Ovary (tissue), 9 donors: Measurements from ENCODE around the gene DNAI4. TPM values are rescaled to one million over a fixed set of nuclear protein-coding genes. Genes with fewer than 3 reads are reported as not detected.

Source experiments
- DNase-seq, 5 donors: peaks; one replicate each; pipeline ENCODE4 v3.0.0-alpha.2; 2019 to 2020
- H3K27ac ChIP-seq, 2 donors: fragments of 200-600 bp; one replicate each; pipeline versions ENCODE4 v1.5.1 to v1.8.0; 2019 to 2022
- H3K27me3 ChIP-seq: fragments of 200-600 bp; one replicate; pipeline ENCODE4 v1.8.0; 2022
- H3K36me3 ChIP-seq: fragments of 200-600 bp; sonication (generic); one replicate; pipeline ENCODE4 v1.5.1; 2019
- H3K4me1 ChIP-seq: one replicate; pipeline ENCODE4 v1.8.1; 2013; ENCODE audit warnings: mild to moderate bottlenecking, moderate library complexity; ENCODE audit not compliant: insufficient read depth
- H3K4me3 ChIP-seq: fragments of 200-600 bp; sonication (generic); one replicate; pipeline ENCODE4 v1.5.1; 2017
- H3K9me3 ChIP-seq, 2 donors: fragments of 200-600 bp in 1 of 2; sonication (generic) in 1 of 2; one replicate each; pipeline versions ENCODE4 v1.5.1 to v1.8.1; 2013 to 2019; ENCODE audit warnings: mild to moderate bottlenecking in 1 of 2, moderate library complexity in 1 of 2
- EP300 ChIP-seq: sonication (generic); formaldehyde crosslinking; IDR thresholded peaks from one replicate; pipeline ENCODE4 v1.6.1; 2017; ENCODE audit warnings: antibody characterized with exemption
- POLR2A ChIP-seq: fragments of 450-650 bp; IDR thresholded peaks from one replicate; pipeline ENCODE4 v1.6.1; 2017; ENCODE audit warnings: antibody characterized with exemption, mild to moderate bottlenecking, moderate library complexity
- WGBS, 3 donors: extraction: QIAGEN DNeasy Blood & Tissue Kit in 1 of 3; methylation state at CpG; one replicate each; pipeline versions ENCODE4 v1.1.5 to v1.1.7; 2013 to 2017; 5-methylcytosine and 5-hydroxymethylcytosine counted together
- intact Hi-C, 4 donors: fragments of 100-400 bp; cut with DNase I; formaldehyde crosslinking; loops; one replicate each; pipeline versions ENCODE4 v1.11.0 to v1.15.1; 2022 to 2023
- polyA plus RNA-seq, 2 donors: library from polyadenylated mRNA; stranded (reverse); fragments of 200-250 nt in 1 of 2; fragments of 350-450 nt in 1 of 2; fragmentation: Illumina TruSeq in 1 of 2; extraction: RNeasy Lipid Tissue Mini Kit (QIAGEN cat#74804) in 1 of 2; gene quantifications; one replicate each; pipeline ENCODE4 v1.2.3, GENCODE V29; 2013 to 2014
- total RNA-seq, 7 donors: library from RNA; depleted of rRNA in 2 of 7; stranded (reverse); fragments of >200 nt in 2 of 7; fragmentation: NEBNext Ultra II Directional in 3 of 7; extraction: Animal tissue kit (Norgen Biotek cat#: 25700) in 3 of 7; gene quantifications; one replicate each; pipeline versions ENCODE4 v1.1.0 to v1.2.4, GENCODE V29; 2016 to 2023
- TF ChIP-seq, protein P1 (sequence below), 3 donors: fragments of 450-650 bp in 2 of 3; fragments of 200-600 bp in 1 of 3; IDR thresholded peaks; one replicate each; pipeline versions ENCODE4 v1.5.1 to v1.8.0; 2016 to 2022; ENCODE audit warnings: antibody characterized with exemption in 3 of 3, mild to moderate bottlenecking in 1 of 3
- donor health status: DM: no; HTN: no; CAD: no; lungs with moderate emphysema.
- donor health status: DM: no; HTN: no; CAD: no.
- donor health status: Bipolar disorder and iron deficiency.
- donor health status: DM: yes; HTN: yes; CAD: no.
- donor health status: DM: no; HTN: no; CAD: no.
- donor health status: DM: yes; HTN: yes; CAD: no.

DNAI4 gene
- total and polyA plus RNA-seq, 9 donors, result 2.5 to 52.6 (median 27.2) TPM

- H3K27ac ChIP-seq, result no peak overlapping the region
- no peaks in the 10 kb centered on the region for H3K4me1 ChIP-seq
- no peak overlapping the region for H3K4me3 ChIP-seq
- WGBS, 3 donors, result 86 to 88% (median 88%) methylated on average over 4 of the region's 4 CpGs
- DNase-seq, result no peak
- no peaks in the 10 kb centered on the region for H3K36me3 ChIP-seq
- no peak for TF ChIP-seq POLR2A
- TF ChIP-seq, protein P1, sequence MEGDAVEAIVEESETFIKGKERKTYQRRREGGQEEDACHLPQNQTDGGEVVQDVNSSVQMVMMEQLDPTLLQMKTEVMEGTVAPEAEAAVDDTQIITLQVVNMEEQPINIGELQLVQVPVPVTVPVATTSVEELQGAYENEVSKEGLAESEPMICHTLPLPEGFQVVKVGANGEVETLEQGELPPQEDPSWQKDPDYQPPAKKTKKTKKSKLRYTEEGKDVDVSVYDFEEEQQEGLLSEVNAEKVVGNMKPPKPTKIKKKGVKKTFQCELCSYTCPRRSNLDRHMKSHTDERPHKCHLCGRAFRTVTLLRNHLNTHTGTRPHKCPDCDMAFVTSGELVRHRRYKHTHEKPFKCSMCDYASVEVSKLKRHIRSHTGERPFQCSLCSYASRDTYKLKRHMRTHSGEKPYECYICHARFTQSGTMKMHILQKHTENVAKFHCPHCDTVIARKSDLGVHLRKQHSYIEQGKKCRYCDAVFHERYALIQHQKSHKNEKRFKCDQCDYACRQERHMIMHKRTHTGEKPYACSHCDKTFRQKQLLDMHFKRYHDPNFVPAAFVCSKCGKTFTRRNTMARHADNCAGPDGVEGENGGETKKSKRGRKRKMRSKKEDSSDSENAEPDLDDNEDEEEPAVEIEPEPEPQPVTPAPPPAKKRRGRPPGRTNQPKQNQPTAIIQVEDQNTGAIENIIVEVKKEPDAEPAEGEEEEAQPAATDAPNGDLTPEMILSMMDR (IDR thresholded peaks at IDR 0.05), result no peak
- TF ChIP-seq EP300, result no peak
- H3K9me3 ChIP-seq, result no peaks in the 10 kb centered on the region
- no peaks in the 10 kb centered on the region for H3K27me3 ChIP-seq
- intact Hi-C loops, result no loop called here
These were observed 154.0 kb downstream of the DNAI4 start for GRCh38 chr1:66770694-66771093.

DNA sequence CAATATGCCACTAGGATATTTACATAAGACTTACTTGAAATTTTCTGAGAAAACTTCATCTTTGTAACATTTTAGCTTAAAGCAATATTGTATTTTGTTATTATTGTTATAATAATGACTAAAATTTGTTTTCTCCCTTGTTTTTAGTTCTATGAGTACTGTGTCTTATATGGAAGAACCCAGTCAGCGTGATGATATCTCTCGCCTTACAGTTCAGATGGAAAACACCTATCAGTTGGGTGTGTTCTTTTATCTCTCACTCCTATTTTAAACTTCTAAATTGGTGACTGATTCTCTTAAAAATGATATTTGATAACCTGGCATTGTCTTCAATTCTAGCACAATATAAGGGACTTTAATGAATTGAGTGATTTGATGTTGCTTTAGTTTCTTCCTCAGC is 154.4 kb downstream of the DNAI4 start:
- Histone ChIP-seq H3K4me1 (no peaks in the 10 kb centered on the region), H3K9me3 (no peaks in the 10 kb centered on the region), H3K4me3 (no peak overlapping the region), H3K36me3 (no peaks in the 10 kb centered on the region), H3K27ac (no peak overlapping the region), H3K27me3 (no peaks in the 10 kb centered on the region)
- intact Hi-C loops, result no loop called here
- DNase-seq, result no peak
- TF ChIP-seq POLR2A (no peak), EP300 (no peak)
- TF ChIP-seq, protein P1 (IDR thresholded peaks at IDR 0.05), result no peak
- 94 to 97% (median 94%) methylated on average over 2 of the region's 2 CpGs for WGBS, 3 donors

- TF ChIP-seq EP300 (no peak), POLR2A (no peak)
- TF ChIP-seq, protein P1 (IDR thresholded peaks at IDR 0.05), result no peak
- H3K4me3 ChIP-seq, result no peak overlapping the region
- H3K27ac ChIP-seq, result no peak overlapping the region
- DNase-seq, result no peak
- intact Hi-C loops, result loop anchor here in 3 of 4 donors (5.0 to 10.0 kb wide), 3 partner anchors 375 to 385 kb away; no protein-coding TSS in a partner anchor
- H3K4me1 ChIP-seq, result no peaks in the 10 kb centered on the region
- WGBS, 3 donors, result 57 to 70% (median 66%) methylated on average over 7 of the region's 7 CpGs
- H3K9me3 ChIP-seq, result no peaks in the 10 kb centered on the region
- no peaks in the 10 kb centered on the region for H3K27me3 ChIP-seq
- H3K36me3 ChIP-seq, result no peaks in the 10 kb centered on the region
These were observed 155.0 kb downstream of the DNAI4 start for GRCh38 chr1:66769512-66770229.

DNA sequence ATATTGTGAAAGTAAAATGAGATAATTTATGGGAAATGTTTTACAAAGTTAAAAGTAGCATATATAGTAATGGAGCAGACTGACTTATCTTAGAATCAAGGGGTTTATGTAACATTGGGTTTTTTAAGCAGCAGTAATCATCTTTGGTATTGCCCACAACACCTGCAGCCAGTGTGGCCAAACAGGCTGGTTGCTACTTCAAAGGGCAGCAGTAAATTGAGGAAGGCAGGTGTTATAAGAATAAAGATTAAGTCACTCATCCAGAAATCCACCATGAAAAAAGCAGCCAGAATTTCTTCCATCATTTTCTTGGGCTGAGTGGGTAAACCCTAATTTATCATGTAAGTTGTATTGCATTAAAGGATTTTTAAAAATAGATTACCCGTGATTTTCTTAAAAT is 155.7 kb downstream of the DNAI4 start:
- no peaks in the 10 kb centered on the region for H3K36me3 ChIP-seq
- no peaks in the 10 kb centered on the region for H3K4me1 ChIP-seq
- intact Hi-C loops, result loop anchor here in 3 of 4 donors (5.0 to 10.0 kb wide), 3 partner anchors 376 to 386 kb away; no protein-coding TSS in a partner anchor
- no peak for TF ChIP-seq EP300
- TF ChIP-seq POLR2A, result no peak
- TF ChIP-seq, protein P1 (IDR thresholded peaks at IDR 0.05), result no peak
- no peak overlapping the region for H3K27ac ChIP-seq
- no peaks in the 10 kb centered on the region for H3K27me3 ChIP-seq
- no peak overlapping the region for H3K4me3 ChIP-seq
- 83 to 86% (median 83%) methylated on average over 1 of the region's 1 CpG for WGBS, 3 donors
- no peak for DNase-seq
- no peaks in the 10 kb centered on the region for H3K9me3 ChIP-seq
